ENCODE data around the gene NLRP9.

Gene NLRP9

GRCh38 chr19:55695511-55696290 lies 42.5 kb downstream of the NLRP9 start:
- H3K4me3 ChIP-seq (ENCODE audit: low read length) = no peak overlapping the region
- no peak for TF ChIP-seq CTCF (IDR thresholded peaks at IDR 0.05; ENCODE audit: insufficient read depth, low read depth, low read length, missing control alignments)
- no peak for DNase-seq (ENCODE audit: low read depth)

- DNase-seq (ENCODE audit: low read depth) = no peak
- TF ChIP-seq CTCF (IDR thresholded peaks at IDR 0.05; ENCODE audit: insufficient read depth, low read depth, low read length, missing control alignments) = no peak
- H3K4me3 ChIP-seq (ENCODE audit: low read length) = no peak overlapping the region
Measured at GRCh38 chr19:55694656-55695491, 43.3 kb downstream of the NLRP9 start.

- no peak overlapping the region for H3K4me3 ChIP-seq (ENCODE audit: low read length)
- no peak for DNase-seq (ENCODE audit: low read depth)
- no peak for TF ChIP-seq CTCF (IDR thresholded peaks at IDR 0.05; ENCODE audit: insufficient read depth, low read depth, low read length, missing control alignments)
Measured at GRCh38 chr19:55694241-55694655, 44.0 kb downstream of the NLRP9 start.

- TF ChIP-seq CTCF (IDR thresholded peaks at IDR 0.05; ENCODE audit: insufficient read depth, low read depth, low read length, missing control alignments) = no peak
- H3K4me3 ChIP-seq (ENCODE audit: low read length) = no peak overlapping the region
- no peak for DNase-seq (ENCODE audit: low read depth)
Measured at GRCh38 chr19:55693336-55693974, 44.7 kb downstream of the NLRP9 start.

- no peak for DNase-seq (ENCODE audit: low read depth)
- H3K4me3 ChIP-seq (ENCODE audit: low read length) = no peak overlapping the region
- TF ChIP-seq CTCF (IDR thresholded peaks at IDR 0.05; ENCODE audit: insufficient read depth, low read depth, low read length, missing control alignments) = no peak
Measured at GRCh38 chr19:55692681-55693081, 45.5 kb downstream of the NLRP9 start.

- H3K4me3 ChIP-seq (ENCODE audit: low read length) = no peak overlapping the region
- no peak for DNase-seq (ENCODE audit: low read depth)
- no peak for TF ChIP-seq CTCF (IDR thresholded peaks at IDR 0.05; ENCODE audit: insufficient read depth, low read depth, low read length, missing control alignments)
Measured at GRCh38 chr19:55691561-55692481, 46.4 kb downstream of the NLRP9 start.
